Keratinocyte (primary cell): ENCODE data around the gene C14orf119.

Experiments
- CTCF ChIP-seq, 3 experiments: IDR thresholded peaks in 1 of 3; conservative IDR thresholded peaks in 1 of 3; optimal IDR thresholded peaks in 1 of 3; 2 replicates in 2 of 3; 3 replicates in 1 of 3; pipeline versions ENCODE3 to v1.5.1; 2011; ENCODE audit warnings: low read length in 3 of 3, mild to moderate bottlenecking in 3 of 3, moderate library complexity in 2 of 3, control low read depth in 1 of 3, inconsistent platforms in 1 of 3; ENCODE audit not compliant: insufficient read depth in 2 of 3; ENCODE audit errors: extremely low read depth in 1 of 3
- EZH2 ChIP-seq: IDR thresholded peaks from one replicate; pipeline ENCODE4 v1.6.1; 2012; ENCODE audit warnings: inconsistent platforms, mild to moderate bottlenecking, low read length, moderate library complexity

- no peak for TF ChIP-seq EZH2
- peak; percentile 45 to 60 (median 49) for TF ChIP-seq CTCF (optimal IDR thresholded peaks at IDR 0.05 in 1 of 3, IDR thresholded peaks at IDR 0.05 in 1 of 3, conservative IDR thresholded peaks at IDR 0.05 in 1 of 3; ENCODE audit: extremely low read depth in 1 of 3, insufficient read depth in 2 of 3, low read length in 3 of 3)
Measured at GRCh38 chr14:23076785-23077408, 18.4 kb upstream of the C14orf119 start.
